Activated T-helper 1 cell treated with anti-CD3 and anti-CD28 coated beads, Interleukin-12 subunit alpha, Interleukin-12 subunit beta, Interleukin-2, Interleukin-4 antibody, amounts not matched to agents 30 ng/mL and 10 ng/mL and 1 ng/mL, durations not matched to agents 14 hours and 24 hours and 36 hours (primary cell): ENCODE measurements around the gene YAF2. TPM values are rescaled to one million over a fixed set of nuclear protein-coding genes. Genes with fewer than 3 reads are reported as not detected.
"Not testable (repeated sequence)": the region's sequence is repeated elsewhere in the genome, so short reads cannot be mapped to it uniquely, and the experiment has no call there.

Experiments used
- DNase-seq: peaks from one replicate; pipeline ENCODE4 v3.0.0; 2021; ENCODE audit warnings: low spot score
- H3K27ac Mint-ChIP-seq: one replicate; pipeline ENCODE4 v1.8.0; 2021; ENCODE audit warnings: mild to moderate bottlenecking, mixed read lengths
- H3K27me3 Mint-ChIP-seq: one replicate; pipeline ENCODE4 v1.8.0; 2022; ENCODE audit warnings: mild to moderate bottlenecking, moderate library complexity, mixed read lengths; ENCODE audit not compliant: insufficient read depth
- H3K36me3 Mint-ChIP-seq: one replicate; pipeline ENCODE4 v1.8.0; 2021; ENCODE audit warnings: low read depth, mixed read lengths
- H3K4me1 Mint-ChIP-seq: one replicate; pipeline ENCODE4 v1.8.0; 2021; ENCODE audit warnings: low read depth, mixed read lengths
- H3K4me3 Mint-ChIP-seq: one replicate; pipeline ENCODE4 v1.8.0; 2021; ENCODE audit warnings: mild to moderate bottlenecking, moderate library complexity, mixed read lengths
- H3K9me3 Mint-ChIP-seq: one replicate; pipeline ENCODE4 v1.8.0; 2021; ENCODE audit warnings: mixed read lengths
- intact Hi-C: fragments of 100-400 bp; cut with micrococcal nuclease; formaldehyde crosslinking; loops from one replicate; pipeline ENCODE4 v1.15.1; 2024
- total RNA-seq: library from RNA; stranded (reverse); gene quantifications from 2 replicates; pipeline ENCODE4 v1.2.3, GENCODE V29; 2022

Gene YAF2
- total RNA-seq, 1 donor from 2014 or later, result 46.8 TPM

- peaks cover 46% of the 10 kb centered on the region for H3K4me1 Mint-ChIP-seq
- peak overlapping the region; percentile 87 for H3K4me3 Mint-ChIP-seq
- H3K36me3 Mint-ChIP-seq, result peaks cover 27% of the 10 kb centered on the region
- H3K27ac Mint-ChIP-seq, result peak overlapping the region; percentile 83
- no peaks in the 10 kb centered on the region for H3K9me3 Mint-ChIP-seq
- intact Hi-C loops, result loop anchor here (1.0 to 5.0 kb wide), 3 partner anchors 89 to 138 kb away; partner anchors contain the start of genes PPHLN1 and ZCRB1
- H3K27me3 Mint-ChIP-seq, result no peaks in the 10 kb centered on the region
- DNase-seq, result peak; percentile 68
Observed at GRCh38 chr12:42237052-42237852, 796 bp downstream of the YAF2 start.

- H3K36me3 Mint-ChIP-seq, result peaks cover 27% of the 10 kb centered on the region
- no peaks in the 10 kb centered on the region for H3K27me3 Mint-ChIP-seq
- H3K27ac Mint-ChIP-seq, result no peak overlapping the region
- intact Hi-C loops, result loop anchor here (2.0 to 5.0 kb wide), 2 partner anchors 136 to 137 kb away; no protein-coding TSS in a partner anchor
- no peak for DNase-seq
- H3K9me3 Mint-ChIP-seq, result no peaks in the 10 kb centered on the region
- peak overlapping the region; percentile 73 for H3K4me3 Mint-ChIP-seq
- peaks cover 47% of the 10 kb centered on the region for H3K4me1 Mint-ChIP-seq
Observed at GRCh38 chr12:42236017-42236416, 2.0 kb downstream of the YAF2 start.

GRCh38 chr12:42235426-42235825, 2.6 kb downstream of the YAF2 start:
- H3K4me3 Mint-ChIP-seq, result no peak overlapping the region
- peaks cover 29% of the 10 kb centered on the region for H3K36me3 Mint-ChIP-seq
- H3K4me1 Mint-ChIP-seq, result peaks cover 45% of the 10 kb centered on the region
- DNase-seq, result no peak
- intact Hi-C loops, result loop anchor here (5.0 kb wide), 1 partner anchor 137 kb away; no protein-coding TSS in a partner anchor
- H3K27ac Mint-ChIP-seq, result no peak overlapping the region
- H3K9me3 Mint-ChIP-seq, result no peaks in the 10 kb centered on the region
- no peaks in the 10 kb centered on the region for H3K27me3 Mint-ChIP-seq

GRCh38 chr12:42234970-42235369, 3.1 kb downstream of the YAF2 start:
- intact Hi-C loops, result loop anchor here (5.0 kb wide), 1 partner anchor 137 kb away; no protein-coding TSS in a partner anchor
- no peak overlapping the region for H3K27ac Mint-ChIP-seq

GRCh38 chr12:42227525-42227924, 10.5 kb downstream of the YAF2 start:
- H3K36me3 Mint-ChIP-seq, result peaks cover 20% of the 10 kb centered on the region

More at GRCh38 chr12:42234970-42235369, 3.1 kb downstream of the YAF2 start:
- peaks cover 46% of the 10 kb centered on the region for H3K4me1 Mint-ChIP-seq
- no peaks in the 10 kb centered on the region for H3K27me3 Mint-ChIP-seq
- H3K36me3 Mint-ChIP-seq, result peaks cover 30% of the 10 kb centered on the region
- no peak for DNase-seq
- H3K9me3 Mint-ChIP-seq, result no peaks in the 10 kb centered on the region
- H3K4me3 Mint-ChIP-seq, result no peak overlapping the region

GRCh38 chr12:42224501-42224900, 13.5 kb downstream of the YAF2 start:
- Mint-ChIP-seq H3K4me1 (peaks cover 13% of the 10 kb centered on the region), H3K36me3 (peaks cover 14% of the 10 kb centered on the region)
- H3K4me3 Mint-ChIP-seq, H3K27me3 Mint-ChIP-seq, H3K9me3 Mint-ChIP-seq, intact Hi-C loops, H3K27ac Mint-ChIP-seq, DNase-seq: not testable (repeated sequence)

More at GRCh38 chr12:42227525-42227924, 10.5 kb downstream of the YAF2 start:
- H3K27me3 Mint-ChIP-seq, H3K27ac Mint-ChIP-seq, H3K4me3 Mint-ChIP-seq, DNase-seq, intact Hi-C loops, H3K9me3 Mint-ChIP-seq: not testable (repeated sequence)
- peaks cover 17% of the 10 kb centered on the region for H3K4me1 Mint-ChIP-seq

GRCh38 chr12:42222724-42223123, 15.3 kb downstream of the YAF2 start:
- Mint-ChIP-seq H3K27me3 (no peaks in the 10 kb centered on the region), H3K4me1 (peaks cover 13% of the 10 kb centered on the region), H3K9me3 (no peaks in the 10 kb centered on the region), H3K4me3 (no peak overlapping the region), H3K36me3 (peaks cover 14% of the 10 kb centered on the region), H3K27ac (no peak overlapping the region)
- DNase-seq, result no peak
- intact Hi-C loops, result no loop called here

- peaks cover 13% of the 10 kb centered on the region for H3K4me1 Mint-ChIP-seq
- no peak for DNase-seq
- H3K27me3 Mint-ChIP-seq, result no peaks in the 10 kb centered on the region
- intact Hi-C loops, result no loop called here
- peaks cover 14% of the 10 kb centered on the region for H3K36me3 Mint-ChIP-seq
- H3K4me3 Mint-ChIP-seq, result no peak overlapping the region
- H3K27ac Mint-ChIP-seq, result no peak overlapping the region
- no peaks in the 10 kb centered on the region for H3K9me3 Mint-ChIP-seq
Observed at GRCh38 chr12:42221726-42222125, 16.3 kb downstream of the YAF2 start.

- no peak overlapping the region for H3K4me3 Mint-ChIP-seq
- no peaks in the 10 kb centered on the region for H3K9me3 Mint-ChIP-seq
- peaks cover 2% of the 10 kb centered on the region for H3K36me3 Mint-ChIP-seq
- peaks cover 13% of the 10 kb centered on the region for H3K4me1 Mint-ChIP-seq
- DNase-seq, result no peak
- no peak overlapping the region for H3K27ac Mint-ChIP-seq
- intact Hi-C loops, result no loop called here
- no peaks in the 10 kb centered on the region for H3K27me3 Mint-ChIP-seq
Observed at GRCh38 chr12:42217656-42218055, 20.4 kb downstream of the YAF2 start.

- H3K27me3 Mint-ChIP-seq, result no peaks in the 10 kb centered on the region
- H3K4me3 Mint-ChIP-seq, result no peak overlapping the region
Observed at GRCh38 chr12:42216737-42217136, 21.3 kb downstream of the YAF2 start.

GRCh38 chr12:42215759-42216158, 22.3 kb downstream of the YAF2 start:
- H3K9me3 Mint-ChIP-seq, H3K27ac Mint-ChIP-seq, DNase-seq, H3K27me3 Mint-ChIP-seq, H3K4me1 Mint-ChIP-seq, intact Hi-C loops, H3K4me3 Mint-ChIP-seq, H3K36me3 Mint-ChIP-seq: not testable (repeated sequence)

More at GRCh38 chr12:42216737-42217136, 21.3 kb downstream of the YAF2 start:
- peaks cover 4% of the 10 kb centered on the region for H3K4me1 Mint-ChIP-seq
- H3K36me3 Mint-ChIP-seq, result peaks cover 2% of the 10 kb centered on the region
- DNase-seq, result no peak
- intact Hi-C loops, result no loop called here
- H3K27ac Mint-ChIP-seq, result no peak overlapping the region
- no peaks in the 10 kb centered on the region for H3K9me3 Mint-ChIP-seq

- H3K27ac Mint-ChIP-seq, result no peak overlapping the region
- no peaks in the 10 kb centered on the region for H3K9me3 Mint-ChIP-seq
- intact Hi-C loops, result no loop called here
- H3K27me3 Mint-ChIP-seq, result no peaks in the 10 kb centered on the region
- H3K4me3 Mint-ChIP-seq, result no peak overlapping the region
- H3K36me3 Mint-ChIP-seq, result peaks cover 6% of the 10 kb centered on the region
- H3K4me1 Mint-ChIP-seq, result no peaks in the 10 kb centered on the region
- no peak for DNase-seq
Observed at GRCh38 chr12:42213954-42214426, 24.1 kb downstream of the YAF2 start.

- H3K36me3 Mint-ChIP-seq, result peaks cover 11% of the 10 kb centered on the region
- H3K27me3 Mint-ChIP-seq, result no peaks in the 10 kb centered on the region
- no peak for DNase-seq
- no peaks in the 10 kb centered on the region for H3K9me3 Mint-ChIP-seq
- H3K4me3 Mint-ChIP-seq, result no peak overlapping the region
- H3K27ac Mint-ChIP-seq, result no peak overlapping the region
- intact Hi-C loops, result no loop called here
- peaks cover 6% of the 10 kb centered on the region for H3K4me1 Mint-ChIP-seq
Observed at GRCh38 chr12:42213023-42213422, 25.0 kb downstream of the YAF2 start.
